Activated naive CD4-positive, alpha-beta T cell treated with anti-CD3 and anti-CD28 coated beads, Interleukin-2, amount 10 ng/mL, durations not matched to agents 5 hours and 36 hours (primary cell): Measurements from ENCODE around the gene LCA5L. TPM values are rescaled to one million over a fixed set of nuclear protein-coding genes. Genes with fewer than 3 reads are reported as not detected.

Experiments used
- microRNA-seq: library from miRNA; unstranded; fragments of <30 nt; microRNA quantifications from one replicate; pipeline ENCODE4 v1.2.0, GENCODE V29; 2022; ENCODE audit warnings: borderline microRNAs expressed, borderline replicate concordance
- total RNA-seq, 2 experiments: library from RNA; stranded (reverse); gene quantifications; one replicate each; pipeline ENCODE4 v1.2.3, GENCODE V29; 2021

The LCA5L gene
- not detected for total RNA-seq

GRCh38 chr21:39445321-39446269, at the start of gene LCA5L:
Gene LCA5L (minus strand): TSS chr21:39445778. CDS start chr21:39428493, 17,285 bp downstream.

GRCh38 chr21:39451332-39452206, 6.0 kb upstream of the LCA5L start, which contains the start of gene SH3BGR:
Gene SH3BGR (plus strand): TSS chr21:39451970. CDS start chr21:39452097, 127 bp downstream.

Small RNA genes lying within 50 kb of the gene (microRNA-seq; reads per million reads assigned to microRNA genes)
- not detected for gene MIR6508

Other genes starting within 250 kb of the LCA5L start
- gene BRWD1, start 132.1 kb downstream of the LCA5L start, total RNA-seq: 10 to 100 TPM; 39.2 to 41.4 TPM
- gene HMGN1, start 96.7 kb downstream of the LCA5L start, total RNA-seq: 100 to 1,000 TPM; 328 to 356 TPM
- 1 to 10 TPM; 1.1 to 1.3 TPM for gene SH3BGR, start 6.2 kb upstream of the LCA5L start, total RNA-seq
- not detected for gene B3GALT5, start 167.2 kb upstream of the LCA5L start, total RNA-seq